ENCODE results near the gene HYCC2. TPM values are rescaled to one million over a fixed set of nuclear protein-coding genes. Genes with fewer than 3 reads are reported as not detected.
"Not testable (repeated sequence)": the region's sequence is repeated elsewhere in the genome, so short reads cannot be mapped to it uniquely, and the experiment has no call there.

Gene HYCC2
- polyA plus RNA-seq, 1 donor (not counting 4 experiments of a cell fraction or from before 2014, with no cell fraction given) = 8.0 TPM

GRCh38 chr2:201049455-201049854, 22.0 kb downstream of the HYCC2 start:
- no peak overlapping the region for H3K4me3 ChIP-seq (ENCODE audit: control insufficient read depth in 2 of 3, extremely low read depth in 1 of 3, insufficient read depth in 2 of 3, low read depth in 1 of 3, low read length in 3 of 3)
- H3K4me1 ChIP-seq (ENCODE audit: control insufficient read depth, extremely low read depth, insufficient read depth, low read length) = no peaks in the 10 kb centered on the region
- H3K9ac ChIP-seq (ENCODE audit: control insufficient read depth, extremely low read depth, insufficient read depth, low read length) = no peak overlapping the region
- no peak overlapping the region for H2AFZ ChIP-seq (ENCODE audit: control insufficient read depth, low read length)
- no peak for FAIRE-seq
- H4K20me1 ChIP-seq (ENCODE audit: control insufficient read depth, extremely low read depth, insufficient read depth, low read length) = no peaks in the 10 kb centered on the region
- dilution Hi-C loops (cut with MboI; ENCODE audit: extremely low pct_ligation_motif_present, low sequenced_read_pairs) = no loop called here
- H3K79me2 ChIP-seq (ENCODE audit: control insufficient read depth, insufficient read depth, low read length) = peaks cover 42% of the 10 kb centered on the region
- H3K27ac ChIP-seq (ENCODE audit: control insufficient read depth, insufficient read depth, low read length) = no peak overlapping the region
- no peaks in the 10 kb centered on the region for H3K9me3 ChIP-seq (ENCODE audit: control insufficient read depth, low read depth, low read length)
- H3K27me3 ChIP-seq (ENCODE audit: control insufficient read depth, extremely low read depth, insufficient read depth, low read length) = no peaks in the 10 kb centered on the region
- no peak for DNase-seq (ENCODE audit: low read depth, low spot score)
- peaks cover 0 to 2% of the 10 kb centered on the region in 2 experiments for H3K36me3 ChIP-seq (ENCODE audit: control insufficient read depth in 2 of 2, extremely low read depth in 1 of 2, insufficient read depth in 2 of 2, low read length in 2 of 2)
- TF ChIP-seq EZH2 (IDR thresholded peaks at IDR 0.05; ENCODE audit: low read length) = no peak
- no peak for TF ChIP-seq CTCF (optimal IDR thresholded peaks at IDR 0.05 in 1 of 3, IDR thresholded peaks at IDR 0.05 in 1 of 3, conservative IDR thresholded peaks at IDR 0.05 in 1 of 3; ENCODE audit: extremely low read depth in 1 of 3, insufficient read depth in 2 of 3, low read length in 3 of 3)
- H3K9me1 ChIP-seq (ENCODE audit: control insufficient read depth, extremely low read depth, insufficient read depth, low read length) = no peaks in the 10 kb centered on the region
- H3K4me2 ChIP-seq (ENCODE audit: control insufficient read depth, extremely low read depth, insufficient read depth, low read depth, low read length) = no peak overlapping the region

- FAIRE-seq (no peak), DNase-seq (ENCODE audit: low read depth, low spot score) (no peak)
- Histone ChIP-seq H3K9me1 (ENCODE audit: control insufficient read depth, extremely low read depth, insufficient read depth, low read length) (no peaks in the 10 kb centered on the region), H3K36me3 (ENCODE audit: control insufficient read depth in 2 of 2, extremely low read depth in 1 of 2, insufficient read depth in 2 of 2, low read length in 2 of 2) (no peaks in the 10 kb centered on the region), H3K27ac (ENCODE audit: control insufficient read depth, insufficient read depth, low read length) (no peak overlapping the region), H3K9ac (ENCODE audit: control insufficient read depth, extremely low read depth, insufficient read depth, low read length) (no peak overlapping the region), H3K27me3 (ENCODE audit: control insufficient read depth, extremely low read depth, insufficient read depth, low read length) (no peaks in the 10 kb centered on the region), H3K79me2 (ENCODE audit: control insufficient read depth, insufficient read depth, low read length) (peaks cover 30% of the 10 kb centered on the region), H3K4me1 (ENCODE audit: control insufficient read depth, extremely low read depth, insufficient read depth, low read length) (no peaks in the 10 kb centered on the region), H4K20me1 (ENCODE audit: control insufficient read depth, extremely low read depth, insufficient read depth, low read length) (no peaks in the 10 kb centered on the region), H3K9me3 (ENCODE audit: control insufficient read depth, low read depth, low read length) (no peaks in the 10 kb centered on the region), H3K4me3 (ENCODE audit: control insufficient read depth in 2 of 3, extremely low read depth in 1 of 3, insufficient read depth in 2 of 3, low read depth in 1 of 3, low read length in 3 of 3) (no peak overlapping the region), H2AFZ (ENCODE audit: control insufficient read depth, low read length) (no peak overlapping the region), H3K4me2 (ENCODE audit: control insufficient read depth, extremely low read depth, insufficient read depth, low read depth, low read length) (no peak overlapping the region)
- TF ChIP-seq EZH2 (IDR thresholded peaks at IDR 0.05; ENCODE audit: low read length) (no peak), CTCF (optimal IDR thresholded peaks at IDR 0.05 in 1 of 3, IDR thresholded peaks at IDR 0.05 in 1 of 3, conservative IDR thresholded peaks at IDR 0.05 in 1 of 3; ENCODE audit: extremely low read depth in 1 of 3, insufficient read depth in 2 of 3, low read length in 3 of 3) (no peak)
- dilution Hi-C loops (cut with MboI; ENCODE audit: extremely low pct_ligation_motif_present, low sequenced_read_pairs) = no loop called here
Measured at GRCh38 chr2:201046881-201047280, 24.6 kb downstream of the HYCC2 start.

- H3K4me3 ChIP-seq (ENCODE audit: control insufficient read depth in 2 of 3, extremely low read depth in 1 of 3, insufficient read depth in 2 of 3, low read depth in 1 of 3, low read length in 3 of 3); dilution Hi-C loops (cut with MboI; ENCODE audit: extremely low pct_ligation_motif_present, low sequenced_read_pairs); H4K20me1 ChIP-seq (ENCODE audit: control insufficient read depth, extremely low read depth, insufficient read depth, low read length); H3K4me1 ChIP-seq (ENCODE audit: control insufficient read depth, extremely low read depth, insufficient read depth, low read length); H3K9me3 ChIP-seq (ENCODE audit: control insufficient read depth, low read depth, low read length); FAIRE-seq; H3K27me3 ChIP-seq (ENCODE audit: control insufficient read depth, extremely low read depth, insufficient read depth, low read length); H3K4me2 ChIP-seq (ENCODE audit: control insufficient read depth, extremely low read depth, insufficient read depth, low read depth, low read length); DNase-seq (ENCODE audit: low read depth, low spot score); H3K36me3 ChIP-seq (ENCODE audit: control insufficient read depth in 2 of 2, extremely low read depth in 1 of 2, insufficient read depth in 2 of 2, low read length in 2 of 2); H3K9ac ChIP-seq (ENCODE audit: control insufficient read depth, extremely low read depth, insufficient read depth, low read length); H3K27ac ChIP-seq (ENCODE audit: control insufficient read depth, insufficient read depth, low read length); H3K9me1 ChIP-seq (ENCODE audit: control insufficient read depth, extremely low read depth, insufficient read depth, low read length); H2AFZ ChIP-seq (ENCODE audit: control insufficient read depth, low read length): not testable (repeated sequence)
- peaks cover 19% of the 10 kb centered on the region for H3K79me2 ChIP-seq (ENCODE audit: control insufficient read depth, insufficient read depth, low read length)
Measured at GRCh38 chr2:201043050-201043449, 28.4 kb downstream of the HYCC2 start.

- H3K9me1 ChIP-seq (ENCODE audit: control insufficient read depth, extremely low read depth, insufficient read depth, low read length); H4K20me1 ChIP-seq (ENCODE audit: control insufficient read depth, extremely low read depth, insufficient read depth, low read length); H3K27ac ChIP-seq (ENCODE audit: control insufficient read depth, insufficient read depth, low read length); H3K4me3 ChIP-seq (ENCODE audit: control insufficient read depth in 2 of 3, extremely low read depth in 1 of 3, insufficient read depth in 2 of 3, low read depth in 1 of 3, low read length in 3 of 3); H3K4me1 ChIP-seq (ENCODE audit: control insufficient read depth, extremely low read depth, insufficient read depth, low read length); FAIRE-seq; DNase-seq (ENCODE audit: low read depth, low spot score); H2AFZ ChIP-seq (ENCODE audit: control insufficient read depth, low read length); H3K36me3 ChIP-seq (ENCODE audit: control insufficient read depth in 2 of 2, extremely low read depth in 1 of 2, insufficient read depth in 2 of 2, low read length in 2 of 2); H3K9me3 ChIP-seq (ENCODE audit: control insufficient read depth, low read depth, low read length); H3K9ac ChIP-seq (ENCODE audit: control insufficient read depth, extremely low read depth, insufficient read depth, low read length); H3K4me2 ChIP-seq (ENCODE audit: control insufficient read depth, extremely low read depth, insufficient read depth, low read depth, low read length); dilution Hi-C loops (cut with MboI; ENCODE audit: extremely low pct_ligation_motif_present, low sequenced_read_pairs); H3K27me3 ChIP-seq (ENCODE audit: control insufficient read depth, extremely low read depth, insufficient read depth, low read length): not testable (repeated sequence)
- peaks cover 14% of the 10 kb centered on the region for H3K79me2 ChIP-seq (ENCODE audit: control insufficient read depth, insufficient read depth, low read length)
Measured at GRCh38 chr2:201042451-201042850, 29.0 kb downstream of the HYCC2 start.
